C4-2B (cell line): ENCODE data around the gene ETHE1.

Source experiments
- CTCF ChIP-seq: fragments of 450-650 bp; conservative IDR thresholded peaks from 2 replicates; pipeline ENCODE4 v1.5.1; 2017; ENCODE audit warnings: mild to moderate bottlenecking
- ZFX ChIP-seq: fragments of 450-650 bp; IDR thresholded peaks from 2 replicates; pipeline ENCODE4 v1.6.1; 2017

DNA sequence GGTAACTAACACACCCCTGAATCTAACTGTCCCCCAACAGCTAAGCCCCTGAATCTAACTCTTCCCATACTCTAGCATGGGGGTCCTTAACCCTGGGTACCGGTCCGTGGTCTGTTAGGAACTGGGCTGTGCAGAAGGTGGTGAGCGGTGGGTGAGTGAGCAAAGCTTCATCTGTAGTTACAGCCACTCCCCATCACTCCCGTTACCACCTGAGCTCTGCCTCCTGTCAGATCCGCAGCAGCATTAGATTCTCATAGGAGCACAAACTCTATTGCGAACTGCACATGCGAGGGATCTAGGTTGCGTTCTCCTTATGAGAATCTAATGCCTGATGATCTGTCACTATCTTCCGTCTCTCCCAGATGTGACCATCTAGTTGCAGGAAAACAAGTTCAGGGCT, 16.3 kb downstream of the ETHE1 start:
- TF ChIP-seq CTCF (no peak), ZFX (no peak)
